ENCODE results near the gene LRRFIP2.

DNA sequence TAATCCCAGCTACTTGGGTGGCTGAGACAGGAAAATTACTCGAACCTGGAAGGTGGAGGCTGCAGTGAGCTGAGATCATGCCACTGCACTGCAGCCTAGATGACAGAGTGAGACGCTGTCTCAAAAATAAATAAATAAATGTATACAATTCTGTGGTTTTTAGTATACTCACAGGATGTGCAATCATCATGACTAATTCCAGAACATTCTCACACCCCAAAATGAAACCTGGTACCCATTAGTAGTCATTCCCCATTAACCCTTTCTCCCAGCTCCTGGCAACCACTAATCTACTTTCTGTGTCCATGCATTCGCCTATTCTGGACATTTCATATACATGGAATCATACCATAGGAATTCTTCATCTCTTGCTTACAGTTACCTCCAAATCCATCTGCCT lies 44.5 kb downstream of the LRRFIP2 start:
- TF ChIP-seq POLR2A (IDR thresholded peaks at IDR 0.05), result no peak
- TF ChIP-seq, protein P1, sequence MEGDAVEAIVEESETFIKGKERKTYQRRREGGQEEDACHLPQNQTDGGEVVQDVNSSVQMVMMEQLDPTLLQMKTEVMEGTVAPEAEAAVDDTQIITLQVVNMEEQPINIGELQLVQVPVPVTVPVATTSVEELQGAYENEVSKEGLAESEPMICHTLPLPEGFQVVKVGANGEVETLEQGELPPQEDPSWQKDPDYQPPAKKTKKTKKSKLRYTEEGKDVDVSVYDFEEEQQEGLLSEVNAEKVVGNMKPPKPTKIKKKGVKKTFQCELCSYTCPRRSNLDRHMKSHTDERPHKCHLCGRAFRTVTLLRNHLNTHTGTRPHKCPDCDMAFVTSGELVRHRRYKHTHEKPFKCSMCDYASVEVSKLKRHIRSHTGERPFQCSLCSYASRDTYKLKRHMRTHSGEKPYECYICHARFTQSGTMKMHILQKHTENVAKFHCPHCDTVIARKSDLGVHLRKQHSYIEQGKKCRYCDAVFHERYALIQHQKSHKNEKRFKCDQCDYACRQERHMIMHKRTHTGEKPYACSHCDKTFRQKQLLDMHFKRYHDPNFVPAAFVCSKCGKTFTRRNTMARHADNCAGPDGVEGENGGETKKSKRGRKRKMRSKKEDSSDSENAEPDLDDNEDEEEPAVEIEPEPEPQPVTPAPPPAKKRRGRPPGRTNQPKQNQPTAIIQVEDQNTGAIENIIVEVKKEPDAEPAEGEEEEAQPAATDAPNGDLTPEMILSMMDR (IDR thresholded peaks at IDR 0.05), result no peak

Data from heart left ventricle (tissue), 13 donors.